ENCODE results near the gene SLC5A3.

- TF ChIP-seq CTCF (IDR thresholded peaks at IDR 0.05): no peak
- TF ChIP-seq POLR2A (IDR thresholded peaks at IDR 0.05): no peak
- no peak for TF ChIP-seq EP300 (IDR thresholded peaks at IDR 0.05)
These were observed 25.5 kb upstream of the SLC5A3 start for GRCh38 chr21:34047835-34048234.

All from gastroesophageal sphincter (tissue), 3 donors.